GM18951 (cell line): Measurements from ENCODE around the gene MT3.
A peak's percentile ranks its signal among the peaks of the same experiment; 100 is the strongest.

ENCODE experiments used
- POLR2A ChIP-seq: IDR thresholded peaks from 4 replicates; pipeline ENCODE4 v1.6.1; 2011; ENCODE audit warnings: mild to moderate bottlenecking; ENCODE audit not compliant: insufficient read length, insufficient read depth; ENCODE audit errors: extremely low read depth
- in situ Hi-C: fragments of 300-500 bp; cut with MboI; formaldehyde crosslinking; loops from one replicate; pipeline ENCODE4 v1.12.0; 2022; ENCODE audit warnings: low sequenced_read_pairs, mixed read lengths, inconsistent platforms; ENCODE audit not compliant: unreplicated experiment

Gene MT3

GRCh38 chr16:56623637-56624036, 34.3 kb downstream of the MT3 start:
- TF ChIP-seq POLR2A, result no peak
- in situ Hi-C loops, result no loop called here

DNA sequence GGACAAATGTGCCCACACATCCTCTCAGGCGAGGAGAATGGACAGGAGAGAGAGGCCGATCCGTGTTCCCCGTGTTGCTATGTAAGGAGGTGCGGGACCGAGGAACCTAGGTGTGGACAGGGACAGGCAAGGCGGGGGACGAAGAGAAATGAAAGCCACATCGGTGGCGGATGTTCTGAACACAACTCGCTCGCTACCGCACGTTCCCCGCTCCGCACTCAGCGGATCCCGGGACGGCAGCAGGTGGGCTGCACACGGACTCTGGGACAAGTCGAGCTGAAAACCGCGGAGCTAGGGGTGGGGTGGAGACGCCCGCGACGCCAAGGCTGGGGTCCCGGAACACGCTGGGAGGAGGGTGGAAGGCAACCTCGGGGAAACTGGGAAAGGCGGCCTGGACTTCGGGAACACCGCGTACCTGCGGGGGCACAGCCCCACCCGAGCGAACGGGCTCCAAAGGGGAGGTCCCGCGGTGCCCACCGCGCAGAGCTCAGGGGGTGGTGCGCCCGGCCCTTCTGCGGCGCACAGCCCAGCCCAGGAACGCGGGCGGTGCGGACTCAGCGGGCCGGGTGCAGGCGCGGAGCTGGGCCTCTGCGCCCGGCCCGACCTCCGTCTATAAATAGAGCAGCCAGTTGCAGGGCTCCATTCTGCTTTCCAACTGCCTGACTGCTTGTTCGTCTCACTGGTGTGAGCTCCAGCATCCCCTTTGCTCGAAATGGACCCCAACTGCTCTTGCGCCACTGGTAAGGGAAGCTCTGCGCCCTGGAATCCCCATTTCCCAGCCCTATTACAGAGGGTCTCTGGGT, 36.0 kb downstream of the MT3 start, which contains the start of gene MT1E:
TSS of gene MT1E (plus strand) at position 642 of the 803 bp plus-strand sequence. CDS start at position 713, 71 bp downstream.
- in situ Hi-C loops, result no loop called here
- peak; percentile 78 for TF ChIP-seq POLR2A

GRCh38 chr16:56625943-56626654, 36.8 kb downstream of the MT3 start:
- no peak for TF ChIP-seq POLR2A
- in situ Hi-C loops, result no loop called here

- in situ Hi-C loops, result no loop called here
Measured at GRCh38 chr16:56626685-56627084, 37.4 kb downstream of the MT3 start.

GRCh38 chr16:56628486-56629350, 39.4 kb downstream of the MT3 start:
- TF ChIP-seq POLR2A, result no peak
- in situ Hi-C loops, result no loop called here

More at GRCh38 chr16:56626685-56627084, 37.4 kb downstream of the MT3 start:
- no peak for TF ChIP-seq POLR2A

DNA sequence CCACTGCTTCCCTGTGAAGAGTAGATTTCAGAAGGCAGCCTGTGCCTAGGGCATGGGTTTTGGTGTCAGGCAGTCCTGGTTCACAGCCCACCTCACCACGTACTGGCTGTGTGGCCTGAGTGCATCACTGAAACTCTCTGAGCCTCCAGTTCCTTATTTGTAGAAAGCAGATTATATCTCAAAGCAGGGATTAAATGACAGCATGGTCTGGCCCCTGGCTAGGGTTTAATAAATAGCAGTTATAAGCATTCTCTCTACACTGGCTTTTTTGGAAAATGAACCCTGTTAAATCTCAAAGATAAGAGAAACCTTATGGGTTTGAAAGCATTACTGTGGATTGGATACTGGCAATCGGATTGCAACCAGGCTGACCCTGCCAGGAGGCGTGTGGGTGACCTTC, 40.2 kb downstream of the MT3 start:
- in situ Hi-C loops, result no loop called here
- TF ChIP-seq POLR2A, result no peak

DNA sequence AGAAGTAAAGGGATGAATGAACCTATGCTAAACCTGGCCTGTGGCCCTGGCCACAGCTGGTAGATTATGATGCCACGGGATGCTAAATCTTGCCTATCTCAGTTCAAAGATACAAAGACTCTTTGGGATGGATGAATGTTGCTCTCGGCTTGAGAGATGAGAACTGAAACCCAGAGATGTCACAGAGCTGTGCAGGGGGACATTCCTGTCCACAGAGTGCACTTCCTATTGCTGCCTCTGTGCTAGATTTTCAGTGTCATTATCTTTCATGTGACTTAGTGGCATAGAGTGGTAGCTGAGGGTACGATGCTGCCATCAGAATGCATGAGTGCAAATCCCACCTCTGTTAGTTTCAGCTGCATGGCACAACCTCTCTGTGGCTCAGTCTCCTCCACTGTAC, 40.8 kb downstream of the MT3 start:
- TF ChIP-seq POLR2A, result no peak
- in situ Hi-C loops, result no loop called here

DNA sequence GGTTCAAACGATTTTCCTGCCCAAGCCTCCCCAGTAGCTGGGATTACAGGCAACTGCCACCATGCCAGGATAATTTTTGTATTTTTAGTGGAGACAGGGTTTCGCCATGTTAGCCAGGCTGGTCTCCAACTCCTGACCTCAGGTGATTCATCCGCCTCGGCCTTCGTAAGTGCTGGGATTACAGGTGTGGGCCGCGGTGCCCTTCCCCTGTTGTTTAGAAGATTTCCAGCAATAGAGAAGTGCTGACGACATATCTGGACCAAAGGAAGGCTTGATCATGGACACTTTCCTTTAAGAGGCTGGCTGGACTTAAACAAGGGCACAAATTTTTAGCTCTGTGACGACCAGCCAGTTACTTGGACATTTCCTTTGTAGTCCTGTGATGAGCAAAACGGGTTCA, 41.9 kb downstream of the MT3 start:
- in situ Hi-C loops, result no loop called here
- no peak for TF ChIP-seq POLR2A

- TF ChIP-seq POLR2A, result no peak
- in situ Hi-C loops, result no loop called here
Measured at GRCh38 chr16:56631832-56632155, 42.5 kb downstream of the MT3 start.

DNA sequence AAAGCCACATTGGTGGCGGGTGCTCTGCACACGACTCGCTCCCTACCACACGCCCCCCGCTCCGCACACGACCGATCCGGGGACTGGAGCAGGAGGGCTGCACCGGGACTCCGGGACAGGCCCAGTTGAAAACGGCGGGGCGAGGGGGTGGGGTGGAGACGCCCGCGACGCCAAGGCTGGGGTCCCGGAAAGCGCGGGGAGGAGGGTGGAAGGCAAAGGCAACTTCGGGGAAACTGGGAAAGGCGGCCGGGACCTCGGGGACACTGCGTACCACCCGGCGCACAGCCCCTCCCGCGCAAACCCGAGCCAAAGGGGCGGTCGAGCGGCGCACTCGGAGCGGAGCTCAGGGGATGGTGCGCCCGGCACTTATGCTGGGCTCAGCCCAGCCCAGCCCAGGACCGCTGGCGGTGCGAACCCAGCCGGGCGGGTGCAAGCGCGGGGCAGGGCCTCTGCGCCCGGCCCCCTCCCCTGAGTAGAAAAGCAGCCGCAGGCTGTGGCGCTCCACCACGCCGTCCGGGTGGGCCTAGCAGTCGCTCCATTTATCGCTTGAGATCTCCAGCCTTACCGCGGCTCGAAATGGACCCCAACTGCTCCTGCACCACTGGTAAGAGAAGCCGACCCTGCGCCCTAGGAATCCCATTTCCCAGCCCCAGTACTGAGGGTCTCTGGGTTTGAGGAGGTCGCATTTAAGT, 43.0 kb downstream of the MT3 start, which contains the start of gene MT1M:
TSS of gene MT1M (plus strand) at position 504 of the 692 bp plus-strand sequence. CDS start at position 577, 73 bp downstream.
- TF ChIP-seq POLR2A, result no peak
- in situ Hi-C loops, result no loop called here

DNA sequence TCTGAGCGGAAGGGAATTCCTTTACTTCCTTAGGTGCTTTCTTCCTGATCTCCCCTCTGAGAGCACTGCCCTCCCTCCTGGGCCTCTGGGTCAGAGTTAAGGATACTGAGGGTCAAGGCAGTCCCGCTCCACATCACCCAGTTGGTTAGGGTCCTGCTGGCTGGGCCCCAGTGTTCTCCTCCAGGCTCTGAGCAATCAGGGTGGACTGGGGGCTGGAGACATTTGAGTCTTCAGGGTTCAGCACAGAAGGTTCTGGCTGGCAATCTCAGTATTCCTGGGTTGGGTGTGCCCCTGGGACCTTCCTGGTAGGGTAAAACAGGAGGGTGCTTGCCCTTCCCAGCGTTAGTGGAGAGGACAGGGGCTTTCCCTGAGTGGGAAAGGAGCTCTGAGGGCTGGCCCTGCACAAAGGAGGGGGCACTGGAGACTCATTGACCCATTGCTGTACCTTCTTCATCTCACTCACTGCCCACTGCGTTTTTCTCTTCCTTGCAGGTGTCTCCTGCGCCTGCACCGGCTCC, 43.6 kb downstream of the MT3 start:
- in situ Hi-C loops, result no loop called here
- TF ChIP-seq POLR2A, result no peak

DNA sequence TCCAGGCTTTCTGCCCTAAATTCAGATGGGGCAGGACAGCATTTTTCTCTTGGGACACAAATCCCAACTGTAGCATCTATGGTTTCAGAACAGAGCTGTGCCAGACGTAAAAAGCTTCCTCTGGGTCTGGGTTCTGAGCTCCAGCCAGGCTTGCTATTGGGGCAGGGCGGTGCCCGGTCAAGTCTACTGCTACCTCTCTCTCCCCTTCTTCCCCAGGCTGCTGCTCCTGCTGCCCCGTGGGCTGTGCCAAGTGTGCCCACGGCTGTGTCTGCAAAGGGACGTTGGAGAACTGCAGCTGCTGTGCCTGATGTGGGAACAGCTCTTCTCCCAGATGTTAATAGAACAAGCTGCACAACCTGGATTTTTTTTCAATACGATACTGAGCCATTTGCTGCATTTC, 44.2 kb downstream of the MT3 start:
- in situ Hi-C loops, result no loop called here
- TF ChIP-seq POLR2A, result no peak

DNA sequence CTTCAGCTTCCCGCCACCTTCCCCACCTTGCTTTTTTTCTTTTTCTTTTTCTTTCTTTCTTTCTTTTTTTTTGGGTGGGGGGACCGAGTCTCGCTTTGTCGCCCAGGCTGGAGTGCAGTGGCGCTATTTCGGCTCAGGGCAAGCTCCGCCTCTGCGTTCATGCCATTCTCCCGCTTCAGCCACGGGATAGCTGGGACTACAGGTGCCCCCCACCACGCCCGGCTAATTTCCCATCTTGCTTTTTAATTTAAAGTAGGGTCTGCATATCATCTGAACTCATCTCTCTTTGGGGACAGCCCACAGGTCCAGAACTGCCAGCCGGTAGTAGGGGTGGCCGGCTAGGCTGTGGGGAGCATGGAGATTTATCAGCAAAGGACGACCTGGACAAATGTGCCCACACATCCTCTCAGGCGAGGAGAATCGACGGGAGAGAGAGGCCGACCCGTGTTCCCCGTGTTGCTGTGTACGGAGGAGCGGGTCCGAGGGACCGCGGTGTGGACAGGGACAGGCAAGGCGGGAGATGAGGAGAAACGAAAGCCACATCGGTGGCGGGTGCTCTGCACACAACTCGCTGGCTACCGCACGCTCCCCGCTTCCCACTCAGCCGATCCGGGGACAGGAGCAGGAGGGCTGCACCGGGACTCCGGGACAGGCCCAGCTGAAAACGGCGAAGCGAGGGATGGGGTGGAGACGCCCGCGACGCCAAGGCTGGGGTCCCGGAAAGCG, 45.5 kb downstream of the MT3 start:
- no peak for TF ChIP-seq POLR2A
- in situ Hi-C loops, result no loop called here
